ENCODE results near the gene PDE6A. TPM values are rescaled to one million over a fixed set of nuclear protein-coding genes. Genes with fewer than 3 reads are reported as not detected.

Gene PDE6A
- total and polyA plus RNA-seq, 2 of the 13 experiments (the other 11 are each of a cell fraction or from before 2014, with no cell fraction given), result 0.01 TPM; not detected in 1

DNA sequence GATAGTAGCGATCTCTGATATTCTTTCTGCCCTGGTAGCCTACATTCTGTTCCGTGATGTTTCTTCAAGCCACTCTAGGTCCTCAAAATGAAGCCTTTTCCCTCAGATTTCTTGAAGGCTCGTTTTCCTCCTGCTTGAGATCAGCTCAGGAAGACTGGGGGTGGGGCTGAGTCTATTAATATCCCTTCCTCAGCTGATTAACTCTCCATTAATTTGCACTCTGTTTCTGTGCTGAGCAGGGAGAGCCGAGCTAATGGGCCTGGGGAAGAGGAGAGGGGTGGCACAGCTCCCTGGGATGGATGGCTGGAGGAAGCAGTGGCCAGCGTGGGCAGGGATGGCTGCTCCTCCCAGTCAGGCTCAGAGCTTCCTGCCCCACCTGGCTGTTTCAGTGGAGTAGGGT is 121.2 kb downstream of the PDE6A start:
- CTCF ChIA-PET (ENCODE audit: low intra/inter-chr PET ratio, low total read pairs), result no interaction called here
- FAIRE-seq (no peak), DNase-seq (ENCODE audit: low spot score) (no peak), ATAC-seq (no peak)
- no peaks in the 10 kb centered on the region; a peak in 2 of 5 replicates for H3K36me3 ChIP-seq (replicated peaks in 1 of 2; ENCODE audit: control insufficient read depth in 1 of 2, insufficient read depth in 2 of 2, low read length in 2 of 2)
- intact Hi-C loops (cut with micrococcal nuclease; ENCODE audit: unreplicated experiment), result no loop called here
- peaks cover 9% of the 10 kb centered on the region; the same call in 1 of the 2 replicates for H3K4me1 ChIP-seq (ENCODE audit: insufficient read depth, low read length)
- H2AFZ ChIP-seq (ENCODE audit: low read length), result no peak overlapping the region
- in situ Hi-C loops (cut with HindIII; ENCODE audit: extremely low pct_ligation_motif_present, low pct_unique_long_range_greater_than_20kb), result no loop called here
- no peaks in the 10 kb centered on the region for H3K27me3 ChIP-seq (ENCODE audit: control insufficient read depth in 1 of 2, insufficient read depth in 2 of 2, low read length in 2 of 2)
- no peak for TF ChIP-seq SMARCE1 (IDR thresholded peaks at IDR 0.05; ENCODE audit: borderline replicate concordance)
- TF ChIP-seq BATF2 (CRISPR knock-in tag; IDR thresholded peaks at IDR 0.05), result no peak
- TF ChIP-seq CCAR2 (optimal IDR thresholded peaks at IDR 0.05; ENCODE audit: low read depth, low read length), result no peak
- no peak for TF ChIP-seq ZNF276 (CRISPR knock-in tag; IDR thresholded peaks at IDR 0.05; ENCODE audit: low read depth)
- TF ChIP-seq CREM (IDR thresholded peaks at IDR 0.05), result no peak
- TF ChIP-seq CREM (CRISPR knock-in tag; IDR thresholded peaks at IDR 0.05), result no peak
- TF ChIP-seq RCOR2 (CRISPR knock-in tag; IDR thresholded peaks at IDR 0.05), result no peak
- TF ChIP-seq LRRFIP1 (CRISPR knock-in tag; conservative IDR thresholded peaks at IDR 0.05), result no peak
- TF ChIP-seq, protein P1, sequence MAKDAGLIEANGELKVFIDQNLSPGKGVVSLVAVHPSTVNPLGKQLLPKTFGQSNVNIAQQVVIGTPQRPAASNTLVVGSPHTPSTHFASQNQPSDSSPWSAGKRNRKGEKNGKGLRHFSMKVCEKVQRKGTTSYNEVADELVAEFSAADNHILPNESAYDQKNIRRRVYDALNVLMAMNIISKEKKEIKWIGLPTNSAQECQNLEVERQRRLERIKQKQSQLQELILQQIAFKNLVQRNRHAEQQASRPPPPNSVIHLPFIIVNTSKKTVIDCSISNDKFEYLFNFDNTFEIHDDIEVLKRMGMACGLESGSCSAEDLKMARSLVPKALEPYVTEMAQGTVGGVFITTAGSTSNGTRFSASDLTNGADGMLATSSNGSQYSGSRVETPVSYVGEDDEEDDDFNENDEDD (CRISPR knock-in tag; IDR thresholded peaks at IDR 0.05; ENCODE audit: borderline replicate concordance), result no peak
- TF ChIP-seq, protein P2, sequence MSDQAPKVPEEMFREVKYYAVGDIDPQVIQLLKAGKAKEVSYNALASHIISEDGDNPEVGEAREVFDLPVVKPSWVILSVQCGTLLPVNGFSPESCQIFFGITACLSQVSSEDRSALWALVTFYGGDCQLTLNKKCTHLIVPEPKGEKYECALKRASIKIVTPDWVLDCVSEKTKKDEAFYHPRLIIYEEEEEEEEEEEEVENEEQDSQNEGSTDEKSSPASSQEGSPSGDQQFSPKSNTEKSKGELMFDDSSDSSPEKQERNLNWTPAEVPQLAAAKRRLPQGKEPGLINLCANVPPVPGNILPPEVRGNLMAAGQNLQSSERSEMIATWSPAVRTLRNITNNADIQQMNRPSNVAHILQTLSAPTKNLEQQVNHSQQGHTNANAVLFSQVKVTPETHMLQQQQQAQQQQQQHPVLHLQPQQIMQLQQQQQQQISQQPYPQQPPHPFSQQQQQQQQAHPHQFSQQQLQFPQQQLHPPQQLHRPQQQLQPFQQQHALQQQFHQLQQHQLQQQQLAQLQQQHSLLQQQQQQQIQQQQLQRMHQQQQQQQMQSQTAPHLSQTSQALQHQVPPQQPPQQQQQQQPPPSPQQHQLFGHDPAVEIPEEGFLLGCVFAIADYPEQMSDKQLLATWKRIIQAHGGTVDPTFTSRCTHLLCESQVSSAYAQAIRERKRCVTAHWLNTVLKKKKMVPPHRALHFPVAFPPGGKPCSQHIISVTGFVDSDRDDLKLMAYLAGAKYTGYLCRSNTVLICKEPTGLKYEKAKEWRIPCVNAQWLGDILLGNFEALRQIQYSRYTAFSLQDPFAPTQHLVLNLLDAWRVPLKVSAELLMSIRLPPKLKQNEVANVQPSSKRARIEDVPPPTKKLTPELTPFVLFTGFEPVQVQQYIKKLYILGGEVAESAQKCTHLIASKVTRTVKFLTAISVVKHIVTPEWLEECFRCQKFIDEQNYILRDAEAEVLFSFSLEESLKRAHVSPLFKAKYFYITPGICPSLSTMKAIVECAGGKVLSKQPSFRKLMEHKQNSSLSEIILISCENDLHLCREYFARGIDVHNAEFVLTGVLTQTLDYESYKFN (CRISPR knock-in tag; conservative IDR thresholded peaks at IDR 0.05), result no peak
- no peak overlapping the region for H3K4me2 ChIP-seq (ENCODE audit: low read depth, low read length)
- no peak overlapping the region for H3K4me3 ChIP-seq (replicated peaks in 1 of 3; ENCODE audit: insufficient read depth in 1 of 3, low read depth in 2 of 3, low read length in 3 of 3)
- no peak overlapping the region for H3K27ac ChIP-seq (ENCODE audit: extremely low read length, insufficient read depth, low read length)
- H4K20me1 ChIP-seq (ENCODE audit: insufficient read depth, low read length), result no peaks in the 10 kb centered on the region
- no TSS peak for BruUV-seq (replicated peaks)
- POLR2A ChIA-PET, result no interaction called here
- H3K9me3 ChIP-seq (ENCODE audit: low read length), result no peaks in the 10 kb centered on the region
- no peak overlapping the region for H3K9ac ChIP-seq (ENCODE audit: insufficient read depth, low read depth, low read length)
- 82% methylated on average over 5 of the region's 5 CpGs for WGBS (ENCODE audit: low lambda C conversion rate)
- H3K79me2 ChIP-seq (ENCODE audit: insufficient read depth, low read length), result no peaks in the 10 kb centered on the region
